ENCODE measurements around the gene IL32. TPM values are rescaled to one million over a fixed set of nuclear protein-coding genes. Genes with fewer than 3 reads are reported as not detected.

The IL32 gene
- total and polyA plus RNA-seq, 9 of the 15 experiments (the other 6 are each of a cell fraction or from before 2014, with no cell fraction given): 0.21 to 2.2 (median 0.37) TPM; not detected in 3

DNA sequence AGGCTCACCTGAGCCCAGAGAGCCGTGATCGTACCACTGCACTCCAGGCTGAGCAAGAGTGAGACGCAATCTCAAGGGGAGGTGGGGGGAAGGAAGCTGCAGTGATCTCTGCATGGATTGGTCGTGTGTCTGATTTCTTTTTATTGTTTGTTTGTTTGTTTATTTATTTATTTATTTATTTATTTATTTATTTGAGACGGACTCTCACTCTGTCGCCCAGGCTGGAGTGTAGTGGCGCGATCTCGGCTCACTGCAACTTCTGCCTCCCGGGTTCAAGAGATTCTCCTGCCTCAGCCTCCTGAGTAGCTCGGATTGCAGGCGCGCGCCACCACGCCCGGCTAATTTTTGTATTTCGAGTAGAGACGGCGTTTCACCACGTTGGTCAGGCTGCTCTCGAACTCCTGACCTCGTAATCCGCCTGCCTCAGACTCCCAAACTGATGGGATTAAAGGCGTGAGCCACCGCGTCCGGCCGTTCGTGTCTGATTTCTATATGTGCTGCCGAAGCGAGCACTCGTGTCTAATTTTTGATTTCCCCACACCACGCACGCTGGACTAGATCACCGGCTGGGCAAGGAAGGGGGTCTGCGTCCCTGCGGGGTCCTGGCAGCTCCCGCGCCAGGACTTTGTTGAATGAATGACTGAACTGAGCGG lies 45.7 kb upstream of the IL32 start (continued):
- TF ChIP-seq, protein P1, sequence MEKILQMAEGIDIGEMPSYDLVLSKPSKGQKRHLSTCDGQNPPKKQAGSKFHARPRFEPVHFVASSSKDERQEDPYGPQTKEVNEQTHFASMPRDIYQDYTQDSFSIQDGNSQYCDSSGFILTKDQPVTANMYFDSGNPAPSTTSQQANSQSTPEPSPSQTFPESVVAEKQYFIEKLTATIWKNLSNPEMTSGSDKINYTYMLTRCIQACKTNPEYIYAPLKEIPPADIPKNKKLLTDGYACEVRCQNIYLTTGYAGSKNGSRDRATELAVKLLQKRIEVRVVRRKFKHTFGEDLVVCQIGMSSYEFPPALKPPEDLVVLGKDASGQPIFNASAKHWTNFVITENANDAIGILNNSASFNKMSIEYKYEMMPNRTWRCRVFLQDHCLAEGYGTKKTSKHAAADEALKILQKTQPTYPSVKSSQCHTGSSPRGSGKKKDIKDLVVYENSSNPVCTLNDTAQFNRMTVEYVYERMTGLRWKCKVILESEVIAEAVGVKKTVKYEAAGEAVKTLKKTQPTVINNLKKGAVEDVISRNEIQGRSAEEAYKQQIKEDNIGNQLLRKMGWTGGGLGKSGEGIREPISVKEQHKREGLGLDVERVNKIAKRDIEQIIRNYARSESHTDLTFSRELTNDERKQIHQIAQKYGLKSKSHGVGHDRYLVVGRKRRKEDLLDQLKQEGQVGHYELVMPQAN (IDR thresholded peaks at IDR 0.05; ENCODE audit: borderline replicate concordance): peak; percentile 30; the same call in 1 of the 2 replicates
- no peak for TF ChIP-seq ZNF436 (CRISPR knock-in tag; IDR thresholded peaks at IDR 0.05)
- TF ChIP-seq HSF4 (CRISPR knock-in tag; IDR thresholded peaks at IDR 0.05; ENCODE audit: borderline replicate concordance): no peak
- no peak for TF ChIP-seq U2AF1 (optimal IDR thresholded peaks at IDR 0.05; ENCODE audit: low read depth, low read length)
- TF ChIP-seq, protein P2, sequence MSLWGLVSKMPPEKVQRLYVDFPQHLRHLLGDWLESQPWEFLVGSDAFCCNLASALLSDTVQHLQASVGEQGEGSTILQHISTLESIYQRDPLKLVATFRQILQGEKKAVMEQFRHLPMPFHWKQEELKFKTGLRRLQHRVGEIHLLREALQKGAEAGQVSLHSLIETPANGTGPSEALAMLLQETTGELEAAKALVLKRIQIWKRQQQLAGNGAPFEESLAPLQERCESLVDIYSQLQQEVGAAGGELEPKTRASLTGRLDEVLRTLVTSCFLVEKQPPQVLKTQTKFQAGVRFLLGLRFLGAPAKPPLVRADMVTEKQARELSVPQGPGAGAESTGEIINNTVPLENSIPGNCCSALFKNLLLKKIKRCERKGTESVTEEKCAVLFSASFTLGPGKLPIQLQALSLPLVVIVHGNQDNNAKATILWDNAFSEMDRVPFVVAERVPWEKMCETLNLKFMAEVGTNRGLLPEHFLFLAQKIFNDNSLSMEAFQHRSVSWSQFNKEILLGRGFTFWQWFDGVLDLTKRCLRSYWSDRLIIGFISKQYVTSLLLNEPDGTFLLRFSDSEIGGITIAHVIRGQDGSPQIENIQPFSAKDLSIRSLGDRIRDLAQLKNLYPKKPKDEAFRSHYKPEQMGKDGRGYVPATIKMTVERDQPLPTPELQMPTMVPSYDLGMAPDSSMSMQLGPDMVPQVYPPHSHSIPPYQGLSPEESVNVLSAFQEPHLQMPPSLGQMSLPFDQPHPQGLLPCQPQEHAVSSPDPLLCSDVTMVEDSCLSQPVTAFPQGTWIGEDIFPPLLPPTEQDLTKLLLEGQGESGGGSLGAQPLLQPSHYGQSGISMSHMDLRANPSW (CRISPR knock-in tag; IDR thresholded peaks at IDR 0.05): 0 out of 2 replicates have a peak, but pooled peaks have one; percentile 60
- no peak for TF ChIP-seq SRSF3 (IDR thresholded peaks at IDR 0.05; ENCODE audit: insufficient read depth, low read length)
- TF ChIP-seq, protein P3, sequence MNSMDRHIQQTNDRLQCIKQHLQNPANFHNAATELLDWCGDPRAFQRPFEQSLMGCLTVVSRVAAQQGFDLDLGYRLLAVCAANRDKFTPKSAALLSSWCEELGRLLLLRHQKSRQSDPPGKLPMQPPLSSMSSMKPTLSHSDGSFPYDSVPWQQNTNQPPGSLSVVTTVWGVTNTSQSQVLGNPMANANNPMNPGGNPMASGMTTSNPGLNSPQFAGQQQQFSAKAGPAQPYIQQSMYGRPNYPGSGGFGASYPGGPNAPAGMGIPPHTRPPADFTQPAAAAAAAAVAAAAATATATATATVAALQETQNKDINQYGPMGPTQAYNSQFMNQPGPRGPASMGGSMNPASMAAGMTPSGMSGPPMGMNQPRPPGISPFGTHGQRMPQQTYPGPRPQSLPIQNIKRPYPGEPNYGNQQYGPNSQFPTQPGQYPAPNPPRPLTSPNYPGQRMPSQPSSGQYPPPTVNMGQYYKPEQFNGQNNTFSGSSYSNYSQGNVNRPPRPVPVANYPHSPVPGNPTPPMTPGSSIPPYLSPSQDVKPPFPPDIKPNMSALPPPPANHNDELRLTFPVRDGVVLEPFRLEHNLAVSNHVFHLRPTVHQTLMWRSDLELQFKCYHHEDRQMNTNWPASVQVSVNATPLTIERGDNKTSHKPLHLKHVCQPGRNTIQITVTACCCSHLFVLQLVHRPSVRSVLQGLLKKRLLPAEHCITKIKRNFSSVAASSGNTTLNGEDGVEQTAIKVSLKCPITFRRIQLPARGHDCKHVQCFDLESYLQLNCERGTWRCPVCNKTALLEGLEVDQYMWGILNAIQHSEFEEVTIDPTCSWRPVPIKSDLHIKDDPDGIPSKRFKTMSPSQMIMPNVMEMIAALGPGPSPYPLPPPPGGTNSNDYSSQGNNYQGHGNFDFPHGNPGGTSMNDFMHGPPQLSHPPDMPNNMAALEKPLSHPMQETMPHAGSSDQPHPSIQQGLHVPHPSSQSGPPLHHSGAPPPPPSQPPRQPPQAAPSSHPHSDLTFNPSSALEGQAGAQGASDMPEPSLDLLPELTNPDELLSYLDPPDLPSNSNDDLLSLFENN (IDR thresholded peaks at IDR 0.05; ENCODE audit: low read depth in 2 of 2, low read length in 2 of 2): no peak
- TF ChIP-seq, protein P4, sequence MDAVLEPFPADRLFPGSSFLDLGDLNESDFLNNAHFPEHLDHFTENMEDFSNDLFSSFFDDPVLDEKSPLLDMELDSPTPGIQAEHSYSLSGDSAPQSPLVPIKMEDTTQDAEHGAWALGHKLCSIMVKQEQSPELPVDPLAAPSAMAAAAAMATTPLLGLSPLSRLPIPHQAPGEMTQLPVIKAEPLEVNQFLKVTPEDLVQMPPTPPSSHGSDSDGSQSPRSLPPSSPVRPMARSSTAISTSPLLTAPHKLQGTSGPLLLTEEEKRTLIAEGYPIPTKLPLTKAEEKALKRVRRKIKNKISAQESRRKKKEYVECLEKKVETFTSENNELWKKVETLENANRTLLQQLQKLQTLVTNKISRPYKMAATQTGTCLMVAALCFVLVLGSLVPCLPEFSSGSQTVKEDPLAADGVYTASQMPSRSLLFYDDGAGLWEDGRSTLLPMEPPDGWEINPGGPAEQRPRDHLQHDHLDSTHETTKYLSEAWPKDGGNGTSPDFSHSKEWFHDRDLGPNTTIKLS (IDR thresholded peaks at IDR 0.05; ENCODE audit: borderline replicate concordance, low read depth): 0 out of 2 replicates have a peak, but pooled peaks have one; percentile 13
- TF ChIP-seq, protein P5, sequence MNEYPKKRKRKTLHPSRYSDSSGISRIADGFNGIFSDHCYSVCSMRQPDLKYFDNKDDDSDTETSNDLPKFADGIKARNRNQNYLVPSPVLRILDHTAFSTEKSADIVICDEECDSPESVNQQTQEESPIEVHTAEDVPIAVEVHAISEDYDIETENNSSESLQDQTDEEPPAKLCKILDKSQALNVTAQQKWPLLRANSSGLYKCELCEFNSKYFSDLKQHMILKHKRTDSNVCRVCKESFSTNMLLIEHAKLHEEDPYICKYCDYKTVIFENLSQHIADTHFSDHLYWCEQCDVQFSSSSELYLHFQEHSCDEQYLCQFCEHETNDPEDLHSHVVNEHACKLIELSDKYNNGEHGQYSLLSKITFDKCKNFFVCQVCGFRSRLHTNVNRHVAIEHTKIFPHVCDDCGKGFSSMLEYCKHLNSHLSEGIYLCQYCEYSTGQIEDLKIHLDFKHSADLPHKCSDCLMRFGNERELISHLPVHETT (CRISPR knock-in tag; conservative IDR thresholded peaks at IDR 0.05 in 1 of 2, IDR thresholded peaks at IDR 0.05 in 1 of 2): no peak
- TF ChIP-seq, protein P6, sequence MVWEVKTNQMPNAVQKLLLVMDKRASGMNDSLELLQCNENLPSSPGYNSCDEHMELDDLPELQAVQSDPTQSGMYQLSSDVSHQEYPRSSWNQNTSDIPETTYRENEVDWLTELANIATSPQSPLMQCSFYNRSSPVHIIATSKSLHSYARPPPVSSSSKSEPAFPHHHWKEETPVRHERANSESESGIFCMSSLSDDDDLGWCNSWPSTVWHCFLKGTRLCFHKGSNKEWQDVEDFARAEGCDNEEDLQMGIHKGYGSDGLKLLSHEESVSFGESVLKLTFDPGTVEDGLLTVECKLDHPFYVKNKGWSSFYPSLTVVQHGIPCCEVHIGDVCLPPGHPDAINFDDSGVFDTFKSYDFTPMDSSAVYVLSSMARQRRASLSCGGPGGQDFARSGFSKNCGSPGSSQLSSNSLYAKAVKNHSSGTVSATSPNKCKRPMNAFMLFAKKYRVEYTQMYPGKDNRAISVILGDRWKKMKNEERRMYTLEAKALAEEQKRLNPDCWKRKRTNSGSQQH (CRISPR knock-in tag; IDR thresholded peaks at IDR 0.05): peak; percentile 93
- no peak for TF ChIP-seq SAFB (IDR thresholded peaks at IDR 0.05; ENCODE audit: borderline replicate concordance, low read depth, low read length)
- no peak for TF ChIP-seq CXXC5 (CRISPR knock-in tag; IDR thresholded peaks at IDR 0.05)
